Measurements from ENCODE around the gene B4GALNT1. TPM values are rescaled to one million over a fixed set of nuclear protein-coding genes. Genes with fewer than 3 reads are reported as not detected.

The B4GALNT1 gene
- polyA plus RNA-seq, 1 donor (not counting 4 experiments of a cell fraction or from before 2014, with no cell fraction given), result 0.08 TPM

DNA sequence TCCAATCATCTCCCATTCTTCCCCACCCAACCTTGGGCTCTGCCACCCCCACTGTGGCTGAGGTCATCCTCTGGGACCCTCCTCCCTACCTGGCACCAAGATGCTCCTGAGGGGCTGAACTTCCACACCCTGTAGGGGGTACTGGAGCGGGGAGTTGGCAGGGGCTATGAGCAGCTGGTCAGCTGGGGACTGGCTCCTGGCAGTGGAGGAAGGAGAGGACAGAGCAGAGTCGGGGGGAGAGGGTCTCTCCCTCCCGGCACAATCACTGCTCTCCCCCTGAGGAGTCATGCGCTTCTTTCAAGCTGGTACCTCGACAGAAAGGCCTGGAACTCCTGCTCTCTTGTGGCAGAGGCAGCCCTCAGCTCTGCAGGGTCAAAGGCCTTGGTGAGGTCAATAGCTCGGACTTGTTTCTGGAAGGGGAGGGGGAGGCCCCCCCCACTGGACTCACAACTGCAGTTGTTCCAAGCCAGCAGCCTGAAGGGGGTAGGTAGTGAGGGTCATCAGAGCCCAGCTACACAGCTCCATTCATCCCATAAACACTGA, 2.0 kb downstream of the B4GALNT1 start:
- no peaks in the 10 kb centered on the region for H3K36me3 ChIP-seq (ENCODE audit: control insufficient read depth in 2 of 2, extremely low read depth in 1 of 2, insufficient read depth in 2 of 2, low read length in 2 of 2)
- no peaks in the 10 kb centered on the region for H3K79me2 ChIP-seq (ENCODE audit: control insufficient read depth, insufficient read depth, low read length)
- H3K9me1 ChIP-seq (ENCODE audit: control insufficient read depth, extremely low read depth, insufficient read depth, low read length), result no peaks in the 10 kb centered on the region
- no peak overlapping the region for H3K4me3 ChIP-seq (ENCODE audit: control insufficient read depth in 2 of 3, extremely low read depth in 1 of 3, insufficient read depth in 2 of 3, low read depth in 1 of 3, low read length in 3 of 3)
- dilution Hi-C loops (cut with MboI; ENCODE audit: extremely low pct_ligation_motif_present, low sequenced_read_pairs), result loop anchor here (10.0 kb wide), 1 partner anchor 56 kb away; no protein-coding TSS in a partner anchor
- H3K27me3 ChIP-seq (ENCODE audit: control insufficient read depth, extremely low read depth, insufficient read depth, low read length), result peaks cover 76% of the 10 kb centered on the region
- no peak for DNase-seq (ENCODE audit: low read depth, low spot score)
- H3K4me1 ChIP-seq (ENCODE audit: control insufficient read depth, extremely low read depth, insufficient read depth, low read length), result peaks cover 2% of the 10 kb centered on the region
- no peaks in the 10 kb centered on the region for H4K20me1 ChIP-seq (ENCODE audit: control insufficient read depth, extremely low read depth, insufficient read depth, low read length)
- no peak overlapping the region for H2AFZ ChIP-seq (ENCODE audit: control insufficient read depth, low read length)
- H3K9ac ChIP-seq (ENCODE audit: control insufficient read depth, extremely low read depth, insufficient read depth, low read length), result no peak overlapping the region
- no peak for FAIRE-seq
- no peak overlapping the region for H3K4me2 ChIP-seq (ENCODE audit: control insufficient read depth, extremely low read depth, insufficient read depth, low read depth, low read length)
- no peak for TF ChIP-seq EZH2 (IDR thresholded peaks at IDR 0.05; ENCODE audit: low read length)
- TF ChIP-seq, protein P1, sequence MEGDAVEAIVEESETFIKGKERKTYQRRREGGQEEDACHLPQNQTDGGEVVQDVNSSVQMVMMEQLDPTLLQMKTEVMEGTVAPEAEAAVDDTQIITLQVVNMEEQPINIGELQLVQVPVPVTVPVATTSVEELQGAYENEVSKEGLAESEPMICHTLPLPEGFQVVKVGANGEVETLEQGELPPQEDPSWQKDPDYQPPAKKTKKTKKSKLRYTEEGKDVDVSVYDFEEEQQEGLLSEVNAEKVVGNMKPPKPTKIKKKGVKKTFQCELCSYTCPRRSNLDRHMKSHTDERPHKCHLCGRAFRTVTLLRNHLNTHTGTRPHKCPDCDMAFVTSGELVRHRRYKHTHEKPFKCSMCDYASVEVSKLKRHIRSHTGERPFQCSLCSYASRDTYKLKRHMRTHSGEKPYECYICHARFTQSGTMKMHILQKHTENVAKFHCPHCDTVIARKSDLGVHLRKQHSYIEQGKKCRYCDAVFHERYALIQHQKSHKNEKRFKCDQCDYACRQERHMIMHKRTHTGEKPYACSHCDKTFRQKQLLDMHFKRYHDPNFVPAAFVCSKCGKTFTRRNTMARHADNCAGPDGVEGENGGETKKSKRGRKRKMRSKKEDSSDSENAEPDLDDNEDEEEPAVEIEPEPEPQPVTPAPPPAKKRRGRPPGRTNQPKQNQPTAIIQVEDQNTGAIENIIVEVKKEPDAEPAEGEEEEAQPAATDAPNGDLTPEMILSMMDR (optimal IDR thresholded peaks at IDR 0.05 in 1 of 3, IDR thresholded peaks at IDR 0.05 in 1 of 3, conservative IDR thresholded peaks at IDR 0.05 in 1 of 3; ENCODE audit: extremely low read depth in 1 of 3, insufficient read depth in 2 of 3, low read length in 3 of 3), result no peak
- H3K9me3 ChIP-seq (ENCODE audit: control insufficient read depth, low read depth, low read length), result no peaks in the 10 kb centered on the region
- H3K27ac ChIP-seq (ENCODE audit: control insufficient read depth, insufficient read depth, low read length), result no peak overlapping the region

DNA sequence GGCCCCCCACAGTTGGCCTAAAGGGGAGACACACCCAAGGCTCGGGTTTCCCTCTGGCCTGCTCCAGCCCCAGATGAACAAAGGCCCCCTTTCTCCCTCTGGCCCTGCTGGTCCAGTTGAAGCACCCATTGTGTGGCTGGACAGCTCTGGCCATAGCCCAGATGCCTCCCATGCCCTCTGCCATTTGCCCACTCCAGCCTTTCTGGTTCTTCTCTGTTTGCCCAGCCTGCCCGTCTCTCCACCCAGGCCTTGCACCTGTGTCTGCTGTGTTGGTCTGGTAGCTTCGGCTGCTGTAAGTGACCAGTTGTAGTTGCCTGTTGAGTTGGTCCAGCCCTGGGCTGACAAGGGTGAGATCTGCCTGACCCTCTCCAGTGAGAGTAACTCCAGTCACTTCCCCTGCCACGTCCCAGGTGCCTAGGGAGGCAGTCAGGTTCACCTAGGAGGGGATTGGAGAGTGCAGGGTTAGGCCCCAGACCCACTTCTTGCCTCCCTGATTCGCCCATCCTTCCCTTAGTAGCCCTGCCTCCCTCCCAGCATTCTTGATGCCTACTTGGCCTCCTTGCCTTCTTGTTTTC, 3.0 kb downstream of the B4GALNT1 start:
- Histone ChIP-seq H3K9ac (ENCODE audit: control insufficient read depth, extremely low read depth, insufficient read depth, low read length) (no peak overlapping the region), H3K4me3 (ENCODE audit: control insufficient read depth in 2 of 3, extremely low read depth in 1 of 3, insufficient read depth in 2 of 3, low read depth in 1 of 3, low read length in 3 of 3) (no peak overlapping the region), H3K4me2 (ENCODE audit: control insufficient read depth, extremely low read depth, insufficient read depth, low read depth, low read length) (no peak overlapping the region), H3K79me2 (ENCODE audit: control insufficient read depth, insufficient read depth, low read length) (no peaks in the 10 kb centered on the region), H3K27me3 (ENCODE audit: control insufficient read depth, extremely low read depth, insufficient read depth, low read length) (peaks cover 80% of the 10 kb centered on the region), H4K20me1 (ENCODE audit: control insufficient read depth, extremely low read depth, insufficient read depth, low read length) (no peaks in the 10 kb centered on the region), H3K9me3 (ENCODE audit: control insufficient read depth, low read depth, low read length) (no peaks in the 10 kb centered on the region), H3K36me3 (ENCODE audit: control insufficient read depth in 2 of 2, extremely low read depth in 1 of 2, insufficient read depth in 2 of 2, low read length in 2 of 2) (no peaks in the 10 kb centered on the region), H3K4me1 (ENCODE audit: control insufficient read depth, extremely low read depth, insufficient read depth, low read length) (peaks cover 2% of the 10 kb centered on the region), H2AFZ (ENCODE audit: control insufficient read depth, low read length) (no peak overlapping the region), H3K9me1 (ENCODE audit: control insufficient read depth, extremely low read depth, insufficient read depth, low read length) (no peaks in the 10 kb centered on the region), H3K27ac (ENCODE audit: control insufficient read depth, insufficient read depth, low read length) (no peak overlapping the region)
- dilution Hi-C loops (cut with MboI; ENCODE audit: extremely low pct_ligation_motif_present, low sequenced_read_pairs), result loop anchor here (10.0 kb wide), 1 partner anchor 55 kb away; no protein-coding TSS in a partner anchor
- TF ChIP-seq, protein P1 (optimal IDR thresholded peaks at IDR 0.05 in 1 of 3, IDR thresholded peaks at IDR 0.05 in 1 of 3, conservative IDR thresholded peaks at IDR 0.05 in 1 of 3; ENCODE audit: extremely low read depth in 1 of 3, insufficient read depth in 2 of 3, low read length in 3 of 3), result no peak
- no peak for TF ChIP-seq EZH2 (IDR thresholded peaks at IDR 0.05; ENCODE audit: low read length)
- FAIRE-seq (no peak), DNase-seq (ENCODE audit: low read depth, low spot score) (no peak)

Data from keratinocyte (primary cell).